Prostate gland (tissue), 2 donors: ENCODE results near the gene ELOVL5. TPM values are rescaled to one million over a fixed set of nuclear protein-coding genes. Genes with fewer than 3 reads are reported as not detected.
"Not testable (repeated sequence)": the region's sequence is repeated elsewhere in the genome, so short reads cannot be mapped to it uniquely, and the experiment has no call there.

Experiments
- DNase-seq: peaks from one replicate; pipeline ENCODE4 v3.0.0-alpha.2; 2019; ENCODE audit warnings: low spot score
- H3K27ac ChIP-seq, 2 donors: fragments of 200-600 bp; sonication (generic); 2 replicates each; pipeline ENCODE4 v1.5.1; 2017 to 2019
- H3K27me3 ChIP-seq: fragments of 200-600 bp; sonication (generic); replicated peaks from 2 replicates; pipeline ENCODE4 v1.5.1; 2019; ENCODE audit not compliant: insufficient read depth
- H3K36me3 ChIP-seq, 2 donors: fragments of 200-600 bp; sonication (generic); 1 replicate in 1 of 2; 2 replicates in 1 of 2; pipeline versions ENCODE4 v1.5.1 to v1.8.1; 2017 to 2019
- H3K4me1 ChIP-seq: fragments of 200-600 bp; sonication (generic); replicated peaks from 2 replicates; pipeline ENCODE4 v1.5.1; 2019
- H3K4me3 ChIP-seq, 2 donors: fragments of 200-600 bp; sonication (generic); 2 replicates each; pipeline ENCODE4 v1.5.1; 2017 to 2019
- H3K9me3 ChIP-seq: fragments of 200-600 bp; sonication (generic); 2 replicates; pipeline ENCODE4 v1.5.1; 2017
- POLR2A ChIP-seq: fragments of 450-650 bp; IDR thresholded peaks from one replicate; pipeline ENCODE4 v1.6.1; 2016; ENCODE audit warnings: antibody characterized with exemption, mild to moderate bottlenecking
- POLR2AphosphoS5 ChIP-seq: sonication (generic); formaldehyde crosslinking; IDR thresholded peaks from one replicate; pipeline ENCODE4 v1.6.1; 2017; ENCODE audit warnings: antibody characterized with exemption
- WGBS: methylation state at CpG from one replicate; pipeline ENCODE4 v1.1.5; 2018; 5-methylcytosine and 5-hydroxymethylcytosine counted together
- intact Hi-C: fragments of 100-400 bp; cut with DNase I; formaldehyde crosslinking; loops from one replicate; pipeline ENCODE4 v1.14.2; 2022
- total RNA-seq, 2 donors: library from RNA; depleted of rRNA; stranded (reverse); fragments of >200 nt; gene quantifications; one replicate each; pipeline ENCODE4 v1.1.0, GENCODE V29; 2016
- TF ChIP-seq, protein P1 (sequence below), 4 experiments: fragments of 200-600 bp in 2 of 4; fragments of 450-650 bp in 2 of 4; sonication (generic) in 2 of 4; IDR thresholded peaks; 1 replicate in 3 of 4; 2 replicates in 1 of 4; pipeline ENCODE4 v1.5.1; 2016 to 2019; ENCODE audit warnings: antibody characterized with exemption in 4 of 4, mild to moderate bottlenecking in 2 of 4, moderate library complexity in 2 of 4

ELOVL5 gene
- total RNA-seq, 2 donors from 2014 or later, result 193 to 353 TPM

DNA sequence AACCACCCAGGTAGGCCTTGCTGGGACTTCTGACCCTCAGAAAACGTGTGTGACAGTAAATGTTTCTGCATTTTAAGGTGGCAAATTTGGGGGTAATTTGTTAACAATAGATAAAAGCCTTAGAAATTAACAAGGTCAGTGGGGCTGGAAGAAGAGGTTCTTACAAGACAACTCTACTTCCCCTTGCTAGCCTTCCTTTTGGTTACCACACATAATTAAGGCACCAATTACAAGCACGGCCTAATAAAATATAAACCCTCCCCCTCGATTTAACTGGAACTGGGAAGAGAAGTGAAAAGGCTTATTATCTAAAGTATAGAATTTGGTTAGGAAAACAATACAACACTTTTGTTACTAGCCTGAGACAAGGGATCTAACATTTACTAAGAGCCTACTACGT is 38.8 kb downstream of the ELOVL5 start:
- Histone ChIP-seq H3K27me3 (no peaks in the 10 kb centered on the region), H3K4me1 (no peaks in the 10 kb centered on the region), H3K27ac (peak overlapping the region in 1 of 2 donors; percentile 28), H3K4me3 (no peak overlapping the region), H3K36me3 (no peaks in the 10 kb centered on the region), H3K9me3 (no peaks in the 10 kb centered on the region)
- intact Hi-C loops, result no loop called here
- TF ChIP-seq, protein P1, sequence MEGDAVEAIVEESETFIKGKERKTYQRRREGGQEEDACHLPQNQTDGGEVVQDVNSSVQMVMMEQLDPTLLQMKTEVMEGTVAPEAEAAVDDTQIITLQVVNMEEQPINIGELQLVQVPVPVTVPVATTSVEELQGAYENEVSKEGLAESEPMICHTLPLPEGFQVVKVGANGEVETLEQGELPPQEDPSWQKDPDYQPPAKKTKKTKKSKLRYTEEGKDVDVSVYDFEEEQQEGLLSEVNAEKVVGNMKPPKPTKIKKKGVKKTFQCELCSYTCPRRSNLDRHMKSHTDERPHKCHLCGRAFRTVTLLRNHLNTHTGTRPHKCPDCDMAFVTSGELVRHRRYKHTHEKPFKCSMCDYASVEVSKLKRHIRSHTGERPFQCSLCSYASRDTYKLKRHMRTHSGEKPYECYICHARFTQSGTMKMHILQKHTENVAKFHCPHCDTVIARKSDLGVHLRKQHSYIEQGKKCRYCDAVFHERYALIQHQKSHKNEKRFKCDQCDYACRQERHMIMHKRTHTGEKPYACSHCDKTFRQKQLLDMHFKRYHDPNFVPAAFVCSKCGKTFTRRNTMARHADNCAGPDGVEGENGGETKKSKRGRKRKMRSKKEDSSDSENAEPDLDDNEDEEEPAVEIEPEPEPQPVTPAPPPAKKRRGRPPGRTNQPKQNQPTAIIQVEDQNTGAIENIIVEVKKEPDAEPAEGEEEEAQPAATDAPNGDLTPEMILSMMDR (IDR thresholded peaks at IDR 0.05), result no peak
- TF ChIP-seq POLR2A, result no peak
- TF ChIP-seq POLR2AphosphoS5, result no peak
- no peak for DNase-seq
- WGBS, result 71% methylated on average over 4 of the region's 4 CpGs

DNA sequence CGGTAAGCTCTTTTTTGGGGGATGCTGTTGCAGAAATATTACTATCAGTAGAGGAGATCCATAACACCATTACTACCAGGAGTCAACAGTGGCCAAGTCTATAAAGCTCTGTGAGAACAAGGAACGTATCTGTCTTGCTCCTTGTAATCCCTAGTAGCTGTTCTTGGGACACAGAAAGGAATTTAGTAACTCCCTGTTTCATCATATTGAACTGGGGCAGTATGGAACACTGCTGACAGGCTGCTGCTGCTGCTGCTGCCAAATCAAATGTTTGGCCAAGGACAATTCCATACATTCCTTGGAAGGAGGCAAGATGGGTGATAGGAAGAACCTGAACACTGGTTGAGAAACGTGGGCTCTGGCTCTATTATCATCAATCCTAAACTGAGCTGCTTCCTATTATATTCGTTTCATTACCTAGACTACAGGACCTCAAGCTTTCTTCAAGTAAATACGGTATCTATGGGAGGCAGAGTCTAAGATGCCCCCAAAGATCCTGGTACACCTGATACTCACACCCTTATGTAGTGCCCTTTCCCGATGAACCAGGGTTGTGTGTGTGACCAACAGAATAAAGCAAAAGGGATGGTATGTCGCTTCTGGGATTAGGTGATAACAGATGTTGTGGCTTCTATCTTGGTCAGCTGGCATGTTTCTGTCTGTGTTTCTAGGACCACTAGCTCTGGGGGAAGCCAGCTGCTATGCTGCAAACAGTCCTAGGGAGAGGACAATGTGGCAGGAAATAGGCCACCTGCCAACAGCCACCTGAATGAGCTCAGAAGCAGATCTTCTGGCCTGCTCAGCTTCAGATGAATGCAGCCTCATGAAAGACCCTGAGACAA is 39.5 kb downstream of the ELOVL5 start:
- WGBS, result 52% methylated on average over 7 of the region's 7 CpGs
- intact Hi-C loops, result no loop called here
- Histone ChIP-seq H3K9me3 (no peaks in the 10 kb centered on the region), H3K4me1 (no peaks in the 10 kb centered on the region), H3K27ac (peak overlapping the region in 1 of 2 donors; percentile 28), H3K4me3 (no peak overlapping the region), H3K27me3 (no peaks in the 10 kb centered on the region), H3K36me3 (no peaks in the 10 kb centered on the region)
- DNase-seq, result no peak
- TF ChIP-seq POLR2AphosphoS5 (peak; percentile 23), POLR2A (no peak)

DNA sequence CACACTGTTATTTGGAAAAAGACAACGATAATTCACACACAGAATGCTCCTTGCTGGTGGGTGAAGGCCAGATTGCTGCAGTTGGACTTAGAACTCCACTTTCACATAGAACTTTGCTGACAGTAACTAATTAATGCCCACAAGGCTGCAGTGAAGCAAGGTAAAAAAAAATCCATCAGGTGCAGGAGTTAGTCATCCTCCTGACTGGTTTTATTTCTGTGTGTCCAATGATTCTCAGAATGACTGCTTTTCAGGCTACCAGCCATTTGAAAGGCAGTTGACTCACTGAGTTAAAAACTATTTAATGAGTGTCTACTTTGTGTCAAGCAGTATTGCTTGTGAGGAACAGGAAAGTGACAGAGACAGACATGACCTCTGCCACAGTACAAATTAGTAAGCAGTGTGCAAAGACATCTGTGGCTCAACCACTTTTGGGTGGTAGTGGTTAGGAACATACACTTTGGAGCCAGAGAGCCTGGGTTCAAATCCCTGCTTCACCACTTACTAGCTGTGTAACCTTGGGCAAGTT is 41.9 kb downstream of the ELOVL5 start:
- H3K27ac ChIP-seq, result no peak overlapping the region
- peaks cover 6% of the 10 kb centered on the region for H3K4me1 ChIP-seq
- no peak overlapping the region for H3K4me3 ChIP-seq
- no peaks in the 10 kb centered on the region for H3K9me3 ChIP-seq
- WGBS, result 80% methylated on average over 1 of the region's 1 CpG
- no peaks in the 10 kb centered on the region for H3K27me3 ChIP-seq
- intact Hi-C loops, result no loop called here
- TF ChIP-seq POLR2AphosphoS5 (no peak), POLR2A (no peak)
- TF ChIP-seq, protein P1 (IDR thresholded peaks at IDR 0.05), result no peak
- DNase-seq, result no peak
- no peaks in the 10 kb centered on the region for H3K36me3 ChIP-seq

- H3K27ac ChIP-seq, H3K4me1 ChIP-seq, DNase-seq, H3K36me3 ChIP-seq, H3K27me3 ChIP-seq, H3K4me3 ChIP-seq, intact Hi-C loops, H3K9me3 ChIP-seq: not testable (repeated sequence)
- WGBS, result 96% methylated on average over 1 of the region's 1 CpG
These were observed 42.5 kb downstream of the ELOVL5 start for GRCh38 chr6:53306217-53306616.

GRCh38 chr6:53305506-53306005 is 43.2 kb downstream of the ELOVL5 start:
- H3K4me1 ChIP-seq, result peaks cover 14% of the 10 kb centered on the region
- H3K4me3 ChIP-seq, DNase-seq, H3K27ac ChIP-seq, intact Hi-C loops, H3K27me3 ChIP-seq, H3K9me3 ChIP-seq, H3K36me3 ChIP-seq: not testable (repeated sequence)
- 95% methylated on average over 24 of the region's 37 CpGs for WGBS

GRCh38 chr6:53304953-53305352 is 43.8 kb downstream of the ELOVL5 start:
- 100% methylated on average over 1 of the region's 32 CpGs for WGBS
- not testable (repeated sequence) for H3K9me3 ChIP-seq, H3K27ac ChIP-seq, H3K27me3 ChIP-seq, H3K4me3 ChIP-seq, H3K36me3 ChIP-seq, DNase-seq
- H3K4me1 ChIP-seq, result peaks cover 20% of the 10 kb centered on the region
- intact Hi-C loops, result loop anchor here (5.0 kb wide), 1 partner anchor 42 kb away; the partner anchor contains the start of gene ELOVL5
